A549 (cell line): Measurements from ENCODE around the gene CYP27B1.
"Not testable (repeated sequence)": the region's sequence is repeated elsewhere in the genome, so short reads cannot be mapped to it uniquely, and the experiment has no call there.

Source experiments
- EP300 ChIP-seq, 2 experiments: fragments of >200 bp; sonication (Bioruptor Twin); formaldehyde crosslinking; IDR thresholded peaks; 2 replicates in 1 of 2; 3 replicates in 1 of 2; pipeline ENCODE4 v1.6.1; 2016 to 2017
- JUN ChIP-seq, 2 experiments: fragments of >200 bp; sonication (Bioruptor Twin); formaldehyde crosslinking; IDR thresholded peaks; 2 replicates in 1 of 2; 3 replicates in 1 of 2; pipeline ENCODE4 v1.6.1; 2016 to 2017
- POLR2A ChIP-seq: IDR thresholded peaks from 2 replicates; pipeline ENCODE4 v1.6.1; 2012; ENCODE audit warnings: mild to moderate bottlenecking, low read length
- TF ChIP-seq, protein P1 (sequence below): fragments of >200 bp; sonication (Bioruptor Twin); formaldehyde crosslinking; IDR thresholded peaks from 3 replicates; pipeline ENCODE4 v1.5.1; 2016
- TF ChIP-seq, protein P2 (sequence below): fragments of 200-600 bp; sonication (generic); IDR thresholded peaks from 2 replicates; pipeline ENCODE4 v1.6.1; 2016; ENCODE audit warnings: antibody characterized with exemption, mild to moderate bottlenecking, moderate library complexity

DNA sequence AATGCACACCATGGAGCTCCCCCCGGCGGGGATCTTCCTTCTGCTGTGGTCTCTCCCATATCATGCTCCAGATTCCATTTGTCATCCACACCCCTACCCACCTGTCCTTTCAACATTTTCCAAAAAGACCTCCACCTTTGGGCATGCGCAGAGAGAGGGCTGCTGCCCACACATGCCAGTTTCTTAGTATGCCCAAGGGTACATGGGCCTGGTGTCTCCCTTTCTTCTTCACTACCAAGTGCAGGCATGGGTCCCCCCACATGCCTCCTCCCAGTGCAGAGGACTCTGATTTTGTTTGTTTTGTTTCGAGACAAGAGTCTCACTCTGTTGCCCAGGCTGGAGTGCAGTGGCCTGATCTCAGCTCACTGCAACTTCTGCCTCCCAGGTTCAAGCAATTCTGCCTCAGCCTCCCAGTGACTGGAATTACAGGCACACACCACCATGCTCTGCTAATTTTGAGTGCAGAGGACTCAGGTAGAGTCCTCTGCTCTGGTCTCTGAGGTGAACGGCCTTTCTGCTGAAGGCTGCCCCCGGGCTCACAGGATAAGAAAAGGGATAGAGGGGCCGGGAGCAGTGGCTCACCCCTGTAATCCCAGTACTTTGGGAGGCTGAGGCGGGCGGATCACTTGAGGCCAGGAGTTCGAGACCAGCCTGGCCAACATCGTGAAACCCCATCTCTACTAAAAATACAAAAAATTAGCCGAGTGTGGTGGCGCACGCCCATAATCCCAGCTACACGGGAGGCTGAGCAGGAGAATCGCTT lies 44.9 kb downstream of the CYP27B1 start:
- TF ChIP-seq, protein P1, sequence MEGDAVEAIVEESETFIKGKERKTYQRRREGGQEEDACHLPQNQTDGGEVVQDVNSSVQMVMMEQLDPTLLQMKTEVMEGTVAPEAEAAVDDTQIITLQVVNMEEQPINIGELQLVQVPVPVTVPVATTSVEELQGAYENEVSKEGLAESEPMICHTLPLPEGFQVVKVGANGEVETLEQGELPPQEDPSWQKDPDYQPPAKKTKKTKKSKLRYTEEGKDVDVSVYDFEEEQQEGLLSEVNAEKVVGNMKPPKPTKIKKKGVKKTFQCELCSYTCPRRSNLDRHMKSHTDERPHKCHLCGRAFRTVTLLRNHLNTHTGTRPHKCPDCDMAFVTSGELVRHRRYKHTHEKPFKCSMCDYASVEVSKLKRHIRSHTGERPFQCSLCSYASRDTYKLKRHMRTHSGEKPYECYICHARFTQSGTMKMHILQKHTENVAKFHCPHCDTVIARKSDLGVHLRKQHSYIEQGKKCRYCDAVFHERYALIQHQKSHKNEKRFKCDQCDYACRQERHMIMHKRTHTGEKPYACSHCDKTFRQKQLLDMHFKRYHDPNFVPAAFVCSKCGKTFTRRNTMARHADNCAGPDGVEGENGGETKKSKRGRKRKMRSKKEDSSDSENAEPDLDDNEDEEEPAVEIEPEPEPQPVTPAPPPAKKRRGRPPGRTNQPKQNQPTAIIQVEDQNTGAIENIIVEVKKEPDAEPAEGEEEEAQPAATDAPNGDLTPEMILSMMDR: not testable (repeated sequence)
- TF ChIP-seq EP300 (IDR thresholded peaks at IDR 0.05); JUN (IDR thresholded peaks at IDR 0.05); POLR2A: not testable (repeated sequence)
- TF ChIP-seq, protein P2, sequence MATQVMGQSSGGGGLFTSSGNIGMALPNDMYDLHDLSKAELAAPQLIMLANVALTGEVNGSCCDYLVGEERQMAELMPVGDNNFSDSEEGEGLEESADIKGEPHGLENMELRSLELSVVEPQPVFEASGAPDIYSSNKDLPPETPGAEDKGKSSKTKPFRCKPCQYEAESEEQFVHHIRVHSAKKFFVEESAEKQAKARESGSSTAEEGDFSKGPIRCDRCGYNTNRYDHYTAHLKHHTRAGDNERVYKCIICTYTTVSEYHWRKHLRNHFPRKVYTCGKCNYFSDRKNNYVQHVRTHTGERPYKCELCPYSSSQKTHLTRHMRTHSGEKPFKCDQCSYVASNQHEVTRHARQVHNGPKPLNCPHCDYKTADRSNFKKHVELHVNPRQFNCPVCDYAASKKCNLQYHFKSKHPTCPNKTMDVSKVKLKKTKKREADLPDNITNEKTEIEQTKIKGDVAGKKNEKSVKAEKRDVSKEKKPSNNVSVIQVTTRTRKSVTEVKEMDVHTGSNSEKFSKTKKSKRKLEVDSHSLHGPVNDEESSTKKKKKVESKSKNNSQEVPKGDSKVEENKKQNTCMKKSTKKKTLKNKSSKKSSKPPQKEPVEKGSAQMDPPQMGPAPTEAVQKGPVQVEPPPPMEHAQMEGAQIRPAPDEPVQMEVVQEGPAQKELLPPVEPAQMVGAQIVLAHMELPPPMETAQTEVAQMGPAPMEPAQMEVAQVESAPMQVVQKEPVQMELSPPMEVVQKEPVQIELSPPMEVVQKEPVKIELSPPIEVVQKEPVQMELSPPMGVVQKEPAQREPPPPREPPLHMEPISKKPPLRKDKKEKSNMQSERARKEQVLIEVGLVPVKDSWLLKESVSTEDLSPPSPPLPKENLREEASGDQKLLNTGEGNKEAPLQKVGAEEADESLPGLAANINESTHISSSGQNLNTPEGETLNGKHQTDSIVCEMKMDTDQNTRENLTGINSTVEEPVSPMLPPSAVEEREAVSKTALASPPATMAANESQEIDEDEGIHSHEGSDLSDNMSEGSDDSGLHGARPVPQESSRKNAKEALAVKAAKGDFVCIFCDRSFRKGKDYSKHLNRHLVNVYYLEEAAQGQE: not testable (repeated sequence)
